Osteoblast (primary cell): ENCODE measurements around the gene OR6B1. TPM values are rescaled to one million over a fixed set of nuclear protein-coding genes. Genes with fewer than 3 reads are reported as not detected.

Experiments used
- DNase-seq: peaks from one replicate; pipeline ENCODE4 v3.0.0; 2011; ENCODE audit warnings: low spot score, mixed read lengths; ENCODE audit not compliant: insufficient read length; ENCODE audit errors: missing footprints
- H2AFZ ChIP-seq: 2 replicates; pipeline ENCODE4 v1.6.0; 2011; ENCODE audit warnings: mild to moderate bottlenecking, low read length
- H3K27ac ChIP-seq: 2 replicates; pipeline ENCODE4 v1.5.1; 2011; ENCODE audit warnings: mild to moderate bottlenecking, low read depth, low read length, moderate library complexity
- H3K27me3 ChIP-seq: 2 replicates; pipeline ENCODE4 v1.6.0; 2012; ENCODE audit warnings: mild to moderate bottlenecking, control low read depth, inconsistent platforms, low read length, moderate library complexity; ENCODE audit not compliant: insufficient read depth
- H3K36me3 ChIP-seq: 2 replicates; pipeline ENCODE4 v1.5.1; 2011; ENCODE audit warnings: mild to moderate bottlenecking, low read length, control low read depth, moderate library complexity; ENCODE audit not compliant: insufficient read depth
- H3K4me1 ChIP-seq: 2 replicates; pipeline ENCODE4 v1.5.1; 2011; ENCODE audit warnings: mild to moderate bottlenecking, low read length, control low read depth, moderate library complexity; ENCODE audit not compliant: insufficient read depth
- H3K4me2 ChIP-seq: 2 replicates; pipeline ENCODE4 v1.6.0; 2011; ENCODE audit warnings: mild to moderate bottlenecking, low read length; ENCODE audit not compliant: insufficient read depth
- H3K4me3 ChIP-seq: fragments of 200-600 bp; sonication (generic); 3 replicates; pipeline ENCODE4 v1.5.1; 2012; ENCODE audit warnings: mild to moderate bottlenecking, low read length, inconsistent platforms; ENCODE audit not compliant: insufficient read depth
- H3K79me2 ChIP-seq: 2 replicates; pipeline ENCODE4 v1.6.0; 2012; ENCODE audit warnings: mild to moderate bottlenecking, low read length, control low read depth, inconsistent platforms; ENCODE audit not compliant: insufficient read depth
- H3K9me3 ChIP-seq: 2 replicates; pipeline ENCODE4 v1.5.1; 2011; ENCODE audit warnings: low read depth, low read length, control low read depth
- H4K20me1 ChIP-seq: 2 replicates; pipeline ENCODE4 v1.6.0; 2012; ENCODE audit warnings: mild to moderate bottlenecking, low read length, control low read depth; ENCODE audit not compliant: insufficient read depth
- total RNA-seq: library from RNA; depleted of rRNA; stranded (reverse); fragments of >200 nt; gene quantifications from 2 replicates; pipeline ENCODE4 v1.2.3, GENCODE V29; 2012
- TF ChIP-seq, protein P1 (sequence below): IDR thresholded peaks from 2 replicates; pipeline ENCODE4 v1.5.1; 2011; ENCODE audit warnings: mild to moderate bottlenecking, low read depth, low read length, moderate library complexity; ENCODE audit errors: extremely low read depth

Gene OR6B1
- total RNA-seq, 1 donor = not detected

DNA sequence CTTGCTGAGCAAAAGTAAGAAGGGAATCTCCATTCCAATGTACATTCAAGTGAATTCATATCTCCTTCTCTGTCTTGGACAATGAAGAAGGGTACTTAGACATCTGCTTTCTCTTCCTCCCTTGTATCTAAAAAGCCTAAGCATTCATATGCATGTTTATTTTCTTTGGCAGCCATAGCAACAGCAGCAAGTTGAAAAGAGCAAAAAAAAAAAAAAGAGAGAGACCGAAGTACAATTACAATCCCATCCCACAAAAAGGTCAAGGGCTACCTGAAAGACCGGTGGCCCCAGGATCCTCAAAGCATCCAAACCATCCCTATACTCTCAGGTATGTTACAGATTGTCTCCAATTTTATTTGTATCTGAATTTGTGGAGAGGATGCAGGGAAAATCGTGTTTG, 41.3 kb upstream of the OR6B1 start:
- TF ChIP-seq, protein P1, sequence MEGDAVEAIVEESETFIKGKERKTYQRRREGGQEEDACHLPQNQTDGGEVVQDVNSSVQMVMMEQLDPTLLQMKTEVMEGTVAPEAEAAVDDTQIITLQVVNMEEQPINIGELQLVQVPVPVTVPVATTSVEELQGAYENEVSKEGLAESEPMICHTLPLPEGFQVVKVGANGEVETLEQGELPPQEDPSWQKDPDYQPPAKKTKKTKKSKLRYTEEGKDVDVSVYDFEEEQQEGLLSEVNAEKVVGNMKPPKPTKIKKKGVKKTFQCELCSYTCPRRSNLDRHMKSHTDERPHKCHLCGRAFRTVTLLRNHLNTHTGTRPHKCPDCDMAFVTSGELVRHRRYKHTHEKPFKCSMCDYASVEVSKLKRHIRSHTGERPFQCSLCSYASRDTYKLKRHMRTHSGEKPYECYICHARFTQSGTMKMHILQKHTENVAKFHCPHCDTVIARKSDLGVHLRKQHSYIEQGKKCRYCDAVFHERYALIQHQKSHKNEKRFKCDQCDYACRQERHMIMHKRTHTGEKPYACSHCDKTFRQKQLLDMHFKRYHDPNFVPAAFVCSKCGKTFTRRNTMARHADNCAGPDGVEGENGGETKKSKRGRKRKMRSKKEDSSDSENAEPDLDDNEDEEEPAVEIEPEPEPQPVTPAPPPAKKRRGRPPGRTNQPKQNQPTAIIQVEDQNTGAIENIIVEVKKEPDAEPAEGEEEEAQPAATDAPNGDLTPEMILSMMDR = no peak
- Histone ChIP-seq H3K27ac (no peak overlapping the region), H4K20me1 (no peaks in the 10 kb centered on the region), H3K36me3 (no peaks in the 10 kb centered on the region), H3K27me3 (no peaks in the 10 kb centered on the region), H3K9me3 (no peaks in the 10 kb centered on the region), H3K4me3 (no peak overlapping the region), H3K79me2 (no peaks in the 10 kb centered on the region), H3K4me1 (no peaks in the 10 kb centered on the region), H3K4me2 (no peak overlapping the region), H2AFZ (no peak overlapping the region)
- no peak for DNase-seq

DNA sequence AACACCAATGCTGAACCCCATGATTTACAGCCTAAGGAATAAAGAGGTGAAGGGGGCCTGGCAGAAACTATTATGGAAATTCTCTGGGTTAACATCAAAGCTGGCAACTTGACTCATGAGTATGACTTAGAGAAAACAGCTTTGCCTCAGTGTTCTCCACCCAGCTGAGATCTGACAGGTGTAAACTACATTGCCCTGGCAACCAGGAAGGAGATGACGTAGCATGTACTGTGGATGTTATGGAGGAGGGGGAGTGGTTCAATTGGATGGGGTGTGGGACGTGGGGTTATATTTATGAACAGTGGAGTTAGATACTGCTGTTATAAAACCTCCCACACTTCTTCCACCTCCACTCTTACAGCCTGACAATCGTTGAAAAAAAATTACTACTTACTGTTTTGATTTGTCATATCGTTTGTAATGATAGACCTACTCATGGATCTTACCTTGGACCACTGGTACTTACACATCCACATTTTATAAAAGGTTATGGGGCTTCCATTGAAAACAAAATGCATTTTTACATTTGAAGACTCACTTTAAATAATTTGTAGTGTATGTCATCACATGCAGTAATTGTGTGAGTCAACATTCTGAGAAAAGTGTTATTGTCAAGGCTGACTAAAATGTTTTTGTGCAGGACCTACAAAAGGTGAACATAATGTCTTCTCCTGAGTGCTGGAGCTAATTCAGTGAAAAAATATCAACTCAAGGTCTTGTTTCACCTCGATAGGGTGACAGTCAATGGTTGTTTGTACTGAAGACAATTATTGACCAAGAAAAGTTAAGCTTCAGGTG, 39.1 kb upstream of the OR6B1 start:
- no peak overlapping the region for H3K27ac ChIP-seq
- H3K36me3 ChIP-seq = no peaks in the 10 kb centered on the region
- no peak overlapping the region for H3K4me2 ChIP-seq
- H3K9me3 ChIP-seq = no peaks in the 10 kb centered on the region
- DNase-seq = no peak
- no peaks in the 10 kb centered on the region for H3K27me3 ChIP-seq
- no peaks in the 10 kb centered on the region for H3K79me2 ChIP-seq
- H3K4me3 ChIP-seq = no peak overlapping the region
- TF ChIP-seq, protein P1 = no peak
- H3K4me1 ChIP-seq = no peaks in the 10 kb centered on the region
- H2AFZ ChIP-seq = no peak overlapping the region
- no peaks in the 10 kb centered on the region for H4K20me1 ChIP-seq

DNA sequence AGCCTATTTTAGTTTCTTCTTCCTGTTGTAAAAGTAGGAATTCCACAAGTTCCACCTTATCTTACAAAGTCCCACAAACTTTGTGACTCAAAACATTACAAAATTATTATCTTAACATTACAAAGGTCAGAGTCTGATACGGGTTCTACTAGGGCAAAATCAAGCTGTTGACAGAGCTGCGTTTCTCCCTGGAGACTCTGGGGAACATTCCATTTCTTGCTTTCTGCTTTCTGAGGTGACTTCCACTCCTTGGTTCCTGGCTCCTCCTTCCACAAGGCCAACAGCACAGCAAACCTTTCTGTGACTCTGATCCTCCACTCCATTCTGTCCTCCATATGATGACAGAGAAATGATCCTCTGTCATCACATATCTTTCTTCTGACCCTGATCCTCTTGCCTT, 34.8 kb upstream of the OR6B1 start:
- Histone ChIP-seq H3K4me2 (no peak overlapping the region), H3K4me3 (no peak overlapping the region), H3K36me3 (no peaks in the 10 kb centered on the region), H3K27me3 (no peaks in the 10 kb centered on the region), H2AFZ (no peak overlapping the region), H3K27ac (no peak overlapping the region), H3K4me1 (no peaks in the 10 kb centered on the region), H4K20me1 (no peaks in the 10 kb centered on the region), H3K9me3 (no peaks in the 10 kb centered on the region), H3K79me2 (no peaks in the 10 kb centered on the region)
- DNase-seq = no peak
- TF ChIP-seq, protein P1 = no peak

DNA sequence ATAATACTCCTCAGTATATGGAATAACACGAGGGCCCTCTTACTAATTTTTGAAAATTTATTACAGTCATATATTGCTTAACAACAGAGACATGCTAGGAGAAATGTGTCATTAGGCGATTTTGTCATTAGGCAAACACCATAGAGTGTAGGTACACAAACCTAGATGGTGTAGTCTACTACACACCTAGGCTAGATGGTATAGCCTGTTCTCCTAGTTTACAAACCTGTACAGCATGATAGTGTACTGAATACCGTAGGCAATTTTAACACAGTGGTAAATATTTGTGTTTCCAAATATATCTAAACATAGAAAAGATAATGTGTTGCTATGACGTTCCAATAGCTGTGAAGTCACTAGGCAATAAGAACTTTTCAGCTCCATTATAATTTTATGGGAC, 32.7 kb upstream of the OR6B1 start:
- TF ChIP-seq, protein P1 = no peak
- no peak overlapping the region for H3K4me3 ChIP-seq

More for the DNA sequence above, 32.7 kb upstream of the OR6B1 start:
- Histone ChIP-seq H3K27ac (no peak overlapping the region), H3K27me3 (no peaks in the 10 kb centered on the region), H3K36me3 (no peaks in the 10 kb centered on the region), H2AFZ (no peak overlapping the region), H3K79me2 (no peaks in the 10 kb centered on the region), H3K9me3 (no peaks in the 10 kb centered on the region), H3K4me2 (no peak overlapping the region), H4K20me1 (no peaks in the 10 kb centered on the region), H3K4me1 (no peaks in the 10 kb centered on the region)
- DNase-seq = no peak
